T-helper 9 cell (primary cell): ENCODE measurements around the gene LEPROT.
"Not testable (repeated sequence)": the region's sequence is repeated elsewhere in the genome, so short reads cannot be mapped to it uniquely, and the experiment has no call there.

Experiments
- DNase-seq: peaks from one replicate; pipeline ENCODE4 v3.0.0-alpha.2; 2020

Gene LEPROT

DNA sequence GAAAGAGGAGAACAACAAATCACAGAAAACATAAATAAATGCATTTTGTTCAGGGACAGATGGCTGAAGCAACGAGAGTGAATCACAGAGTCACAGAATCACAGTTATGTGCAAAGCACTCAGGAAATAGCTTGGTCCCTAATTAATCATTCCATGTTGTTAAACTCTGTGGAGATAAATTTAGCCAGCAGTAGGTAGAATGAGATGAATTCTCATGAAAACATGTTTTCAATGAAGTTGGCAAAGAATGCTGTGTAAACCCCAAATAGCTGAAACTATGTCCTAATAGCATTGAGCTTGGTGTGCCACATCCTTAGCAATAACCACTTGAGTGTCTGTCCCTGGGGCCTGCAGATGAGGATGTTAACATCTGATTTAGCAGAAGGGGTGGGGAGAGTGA is 20.4 kb downstream of the LEPROT start:
- DNase-seq: no peak

DNA sequence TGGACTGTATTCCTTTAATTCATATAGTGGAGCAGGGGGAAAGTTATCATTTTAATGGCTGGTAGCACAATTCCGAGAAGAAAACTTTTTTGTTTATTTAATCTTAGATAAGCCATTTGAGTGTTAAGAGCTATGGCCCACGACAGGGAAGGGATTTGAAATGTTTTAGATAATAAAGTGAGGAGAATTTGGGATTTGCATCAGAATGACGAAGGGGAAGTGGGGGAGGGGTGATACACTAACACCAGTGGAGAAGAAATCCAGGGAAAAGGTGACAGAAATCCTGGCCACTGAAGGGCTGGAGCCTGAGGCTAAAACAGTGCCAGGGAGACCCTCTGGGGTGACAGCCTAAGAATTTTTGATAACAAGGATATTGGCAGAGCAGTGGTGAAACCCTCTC is 21.0 kb downstream of the LEPROT start:
- DNase-seq: no peak

DNA sequence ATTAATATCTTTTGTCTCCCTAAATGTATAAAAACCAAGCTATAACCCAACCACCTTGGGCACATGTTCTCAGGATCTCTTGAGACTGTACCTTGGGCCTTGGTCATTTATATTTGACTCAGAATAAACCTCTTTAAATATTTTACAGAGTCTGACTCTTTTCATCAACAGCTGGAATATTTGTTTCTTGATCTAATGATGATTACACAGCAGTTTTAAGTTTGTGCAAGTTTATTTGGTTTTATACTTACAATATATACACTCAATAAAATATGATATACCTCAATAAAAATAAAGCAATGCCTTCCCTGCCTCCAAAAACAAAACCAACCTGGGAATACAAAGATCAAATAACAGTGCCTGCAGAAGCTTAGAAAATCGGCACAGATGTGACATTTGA is 22.0 kb downstream of the LEPROT start:
- no peak for DNase-seq

DNA sequence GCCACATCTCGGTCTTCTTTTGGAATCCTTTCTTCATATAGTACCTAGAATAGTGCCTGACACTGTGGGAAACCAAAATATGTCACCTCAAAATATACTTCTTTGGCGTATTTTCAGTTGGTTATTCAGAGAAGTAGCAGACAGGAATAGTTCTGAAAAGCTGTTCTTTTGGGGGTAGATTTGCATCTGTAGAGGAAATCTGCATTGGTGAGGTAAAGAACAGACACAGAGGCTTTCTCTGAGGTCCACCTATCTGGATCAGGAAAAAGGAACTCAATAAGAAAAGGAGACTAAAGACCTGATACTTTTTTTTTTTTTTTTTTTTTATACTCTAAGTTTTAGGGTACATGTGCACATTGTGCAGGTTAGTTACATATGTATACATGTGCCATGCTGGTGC is 23.2 kb downstream of the LEPROT start:
- DNase-seq: no peak

DNA sequence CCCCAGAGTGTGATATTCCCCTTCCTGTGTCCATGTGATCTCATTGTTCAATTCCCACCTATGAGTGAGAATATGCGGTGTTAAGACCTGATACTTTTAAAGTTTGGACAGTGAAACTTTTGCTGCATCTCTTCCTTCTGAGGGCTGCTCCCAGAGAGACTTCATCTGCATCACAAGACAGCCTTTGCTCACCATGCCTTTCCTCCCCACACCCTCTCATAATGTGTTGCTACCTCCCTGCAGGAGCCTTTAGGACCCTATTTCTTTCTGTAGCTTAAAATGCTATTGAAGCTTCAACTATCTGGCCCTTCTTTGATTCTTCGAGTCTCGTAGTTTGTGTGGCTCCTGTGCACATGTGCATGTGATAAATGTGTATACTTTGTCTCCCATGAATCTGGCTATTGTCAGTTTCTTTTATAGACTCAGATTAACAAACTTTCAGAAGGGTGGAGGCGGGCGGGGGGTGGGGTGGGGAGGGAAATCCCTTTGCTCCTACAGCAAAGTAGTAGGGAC is 23.7 kb downstream of the LEPROT start:
- no peak for DNase-seq

DNA sequence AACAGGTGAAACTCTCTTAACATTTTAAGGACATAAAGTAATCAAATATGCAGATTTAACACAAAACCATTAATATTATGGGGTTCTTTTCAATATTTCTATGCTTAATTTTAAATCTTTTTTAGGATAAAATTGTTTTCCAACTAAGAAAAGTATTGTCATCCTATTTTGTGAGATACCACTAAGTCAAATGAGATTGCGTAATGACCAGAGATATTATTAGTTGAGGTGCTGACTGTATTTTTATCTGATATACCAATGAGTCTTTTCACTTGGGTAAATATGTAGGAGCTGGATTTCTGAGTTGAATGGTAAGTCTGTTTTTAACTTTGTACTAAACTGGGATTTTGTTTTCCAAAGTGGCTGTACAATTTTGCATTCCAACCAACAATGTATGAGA is 25.4 kb downstream of the LEPROT start:
- DNase-seq: no peak

DNA sequence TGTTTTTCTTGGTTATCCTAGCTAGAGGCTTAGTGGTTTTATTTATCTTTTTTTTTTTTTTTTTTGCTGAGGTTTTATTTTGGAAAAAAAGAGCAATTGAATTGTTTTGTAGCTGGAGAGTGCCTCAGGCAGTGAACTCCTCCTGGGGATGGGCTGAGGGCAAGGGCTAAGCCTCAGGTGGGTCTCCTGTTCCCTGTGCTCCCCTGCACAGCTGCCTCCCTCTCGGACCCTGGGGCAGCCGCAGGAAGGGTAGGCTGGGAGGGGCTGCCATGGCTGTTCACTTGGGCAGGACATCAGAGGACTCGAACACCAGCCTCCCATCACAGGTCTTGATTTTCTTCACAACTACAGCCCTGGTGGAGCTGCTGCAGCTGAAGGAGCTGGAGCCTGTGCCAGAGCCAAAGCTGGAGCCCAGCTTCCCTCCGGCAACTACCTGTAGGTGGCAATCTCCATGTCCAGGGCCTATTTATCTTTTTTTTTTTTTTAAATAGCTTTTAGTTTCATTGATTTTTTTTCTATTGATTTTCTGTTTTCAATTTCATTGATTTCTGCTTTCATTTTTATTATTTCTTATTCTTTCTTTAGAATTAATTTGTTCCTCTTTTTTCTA is 28.9 kb downstream of the LEPROT start:
- no peak for DNase-seq

DNA sequence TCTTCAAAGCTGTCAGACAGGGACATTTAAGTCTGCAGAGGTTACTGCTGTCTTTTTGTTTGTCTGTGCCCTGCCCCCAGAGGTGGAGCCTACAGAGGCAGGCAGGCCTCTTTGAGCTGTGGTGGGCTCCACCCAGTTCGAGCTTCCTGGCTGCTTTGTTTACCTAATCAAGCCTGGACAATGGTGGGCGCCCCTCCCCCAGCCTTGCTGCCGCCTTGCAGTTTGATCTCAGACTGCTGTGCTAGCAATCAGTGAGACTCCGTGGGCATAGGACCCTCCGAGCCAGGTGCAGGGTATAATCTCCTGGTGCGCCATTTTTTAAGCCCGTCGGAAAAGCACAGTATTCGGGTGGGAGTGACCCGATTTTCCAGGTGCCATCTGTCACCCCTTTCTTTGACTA is 35.2 kb downstream of the LEPROT start:
- DNase-seq: not testable (repeated sequence)

DNA sequence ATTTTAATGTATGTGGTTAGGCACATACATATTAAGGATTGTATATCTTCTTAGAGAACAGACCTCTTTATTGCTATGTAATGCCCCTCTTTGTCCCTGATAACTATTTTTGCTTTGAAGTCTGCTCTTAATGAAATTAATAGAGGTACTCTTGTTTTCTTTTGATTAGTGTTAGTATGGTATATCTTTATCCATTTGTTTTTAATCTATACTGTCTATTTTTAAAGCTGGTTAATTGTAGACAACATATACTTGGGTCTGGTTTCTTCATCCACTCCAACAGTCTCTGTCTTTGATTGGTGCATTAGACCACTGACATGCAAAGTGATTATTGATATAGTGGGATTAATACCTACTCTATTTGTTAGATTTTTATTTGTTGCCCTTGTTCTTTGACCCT is 36.0 kb downstream of the LEPROT start:
- DNase-seq: no peak

DNA sequence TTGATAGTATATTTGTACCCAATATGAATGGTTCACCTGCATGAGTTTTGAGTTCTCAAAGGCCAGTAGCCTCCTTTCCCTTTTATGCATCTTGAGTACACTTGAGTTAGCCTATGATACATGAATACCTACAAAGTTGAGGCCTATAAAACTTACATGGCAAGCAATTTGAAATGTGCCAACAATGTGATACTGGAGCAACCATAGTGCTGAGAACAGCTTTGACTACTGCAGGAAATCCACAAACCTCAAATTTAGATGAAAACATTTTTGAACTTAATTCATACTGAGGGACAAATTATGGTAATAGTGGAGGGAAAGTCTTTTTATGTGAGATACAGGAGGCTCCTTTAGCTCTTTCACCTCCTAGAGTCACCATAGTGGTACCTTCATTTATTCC is 37.4 kb downstream of the LEPROT start:
- DNase-seq: no peak

DNA sequence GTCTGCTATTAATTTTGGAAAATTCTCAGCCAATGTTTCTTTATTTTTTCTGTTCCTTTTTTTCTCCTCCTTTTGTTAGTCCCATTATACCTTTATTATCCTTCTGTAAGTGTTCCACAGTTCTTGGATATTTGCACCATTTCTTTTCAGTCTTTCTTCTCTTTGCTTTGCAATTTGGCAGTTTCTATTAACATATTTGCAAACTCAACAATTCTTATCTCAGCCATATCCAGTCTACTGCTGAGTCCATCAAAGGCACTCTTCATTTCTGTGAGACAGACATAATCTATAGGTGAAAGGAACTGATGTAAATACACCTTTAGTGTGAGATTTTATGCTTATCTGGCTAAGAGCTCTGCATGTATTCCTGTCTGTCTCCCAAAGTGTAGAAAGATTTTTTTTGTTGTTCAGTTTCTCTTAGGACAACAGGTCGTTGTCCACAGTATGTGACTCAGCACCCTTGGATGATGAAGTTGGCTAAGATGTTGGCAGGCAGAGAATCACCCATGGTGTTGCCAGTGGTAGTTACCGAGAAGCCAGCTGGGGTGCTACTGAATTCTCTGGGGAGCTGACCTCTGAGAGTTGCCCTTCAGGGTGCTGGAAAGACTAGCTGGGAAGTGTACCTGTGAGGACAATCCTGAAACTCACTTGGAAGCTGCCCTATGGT is 38.4 kb downstream of the LEPROT start:
- DNase-seq: no peak

DNA sequence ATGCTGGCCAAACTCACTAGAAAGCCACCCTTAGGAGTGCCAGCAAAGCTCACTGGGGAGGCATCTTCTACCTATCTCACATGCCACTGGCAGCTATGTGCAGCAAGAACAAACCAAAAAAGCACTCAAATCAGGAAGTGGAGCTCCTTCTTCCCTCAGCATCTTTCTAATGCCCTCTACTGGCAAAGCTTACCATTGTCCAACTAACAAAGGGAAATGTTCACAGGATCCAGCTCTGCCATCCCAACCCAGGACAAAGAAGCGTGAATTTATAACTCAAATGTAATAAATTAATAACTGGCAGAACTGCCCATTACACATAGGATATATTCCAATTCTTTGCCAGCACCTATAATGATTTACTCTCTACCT is 38.9 kb downstream of the LEPROT start:
- DNase-seq: no peak

DNA sequence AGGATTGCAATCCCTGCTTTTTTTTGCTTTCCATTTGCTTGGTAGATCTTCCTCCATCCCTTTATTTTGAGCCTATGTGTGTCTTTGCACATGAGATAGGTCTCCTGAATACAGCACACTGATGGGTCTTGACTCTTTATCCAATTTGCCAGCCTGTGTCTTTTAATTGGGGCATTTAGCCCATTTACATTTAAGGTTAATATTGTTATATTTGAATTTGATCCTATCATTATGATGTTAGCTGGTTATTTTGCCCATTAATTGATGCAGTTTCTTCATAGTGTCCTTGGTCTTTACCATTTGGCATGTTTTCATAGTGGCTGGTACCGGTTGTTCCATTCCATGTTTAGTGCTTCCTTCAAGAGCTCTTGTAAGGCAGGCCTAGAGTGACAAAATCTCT is 45.4 kb downstream of the LEPROT start:
- DNase-seq: not testable (repeated sequence)

DNA sequence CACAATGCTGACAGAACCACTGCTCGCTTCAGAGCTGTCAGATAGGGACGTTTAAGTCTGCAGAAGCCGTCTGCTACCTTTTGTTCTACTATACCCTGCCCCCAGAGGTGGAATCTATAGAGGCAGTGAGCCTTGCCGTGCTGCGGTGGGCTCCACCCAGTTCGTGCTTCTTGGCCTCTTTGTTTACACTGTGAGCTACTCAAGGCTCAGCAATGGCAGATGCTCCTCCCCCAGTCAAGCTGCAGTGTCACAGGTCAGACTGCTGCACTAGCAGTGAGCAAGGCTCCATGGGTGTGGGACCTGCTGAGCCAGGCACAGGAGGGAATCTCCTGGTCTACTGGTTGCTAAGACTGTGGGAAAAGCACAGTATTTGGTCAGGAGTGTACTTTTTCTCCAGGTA is 47.1 kb downstream of the LEPROT start:
- DNase-seq: no peak

DNA sequence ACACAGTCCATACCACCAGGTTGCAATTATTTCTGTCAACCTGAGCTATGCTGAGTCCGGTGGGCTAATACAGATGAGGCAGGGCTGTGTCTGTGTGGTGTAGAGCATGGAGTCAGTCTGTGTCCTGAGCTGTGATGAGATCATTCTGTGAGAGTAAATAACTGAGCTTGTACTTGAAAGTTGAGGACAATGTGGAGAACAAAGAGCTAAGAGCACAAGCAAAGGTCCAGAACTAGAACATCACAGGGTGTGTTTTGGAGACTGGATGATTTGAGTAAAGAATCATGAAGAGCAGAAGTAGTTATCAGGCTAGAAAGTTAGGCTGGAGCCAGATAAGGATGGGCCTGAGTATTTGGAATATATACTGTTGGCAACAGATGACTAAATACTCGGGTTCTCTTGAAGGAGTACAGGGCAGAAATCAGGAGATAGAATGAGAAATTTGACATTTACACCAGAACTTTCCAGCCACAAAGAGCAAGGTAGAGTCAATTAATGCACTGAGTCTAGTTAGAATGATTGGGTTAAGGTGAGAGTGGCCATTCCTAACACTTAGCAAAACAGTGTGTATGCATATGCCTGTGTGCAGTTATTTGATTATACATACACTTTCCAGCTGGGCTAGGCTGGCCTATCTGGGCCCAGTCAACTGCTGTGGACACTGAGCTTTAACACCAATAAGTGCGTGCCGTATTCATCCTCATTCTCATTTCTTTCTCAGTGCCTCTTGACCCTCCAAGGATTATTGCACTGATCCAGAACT is 48.8 kb downstream of the LEPROT start:
- DNase-seq: no peak

DNA sequence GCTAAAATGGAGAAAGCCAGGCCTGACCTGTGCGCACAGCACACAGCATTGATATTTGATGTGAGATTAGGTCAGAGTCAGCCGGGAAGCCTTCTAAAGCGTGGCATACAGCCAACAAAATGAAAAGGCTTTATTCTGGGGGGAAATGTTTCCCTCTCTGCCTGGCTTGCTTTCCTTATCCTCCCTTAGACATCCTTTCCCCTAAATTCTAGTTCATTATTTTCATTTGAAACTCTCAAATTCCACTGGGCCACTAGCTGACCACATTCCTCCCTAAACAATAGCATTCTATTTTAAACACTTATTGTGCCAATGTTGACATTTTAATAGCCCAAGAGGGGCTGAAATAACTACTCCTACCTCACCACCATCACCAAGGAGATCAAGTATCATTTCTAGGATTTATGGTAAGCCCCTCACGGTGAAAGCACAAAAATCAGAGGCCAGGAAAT is 49.4 kb downstream of the LEPROT start:
- DNase-seq: no peak

DNA sequence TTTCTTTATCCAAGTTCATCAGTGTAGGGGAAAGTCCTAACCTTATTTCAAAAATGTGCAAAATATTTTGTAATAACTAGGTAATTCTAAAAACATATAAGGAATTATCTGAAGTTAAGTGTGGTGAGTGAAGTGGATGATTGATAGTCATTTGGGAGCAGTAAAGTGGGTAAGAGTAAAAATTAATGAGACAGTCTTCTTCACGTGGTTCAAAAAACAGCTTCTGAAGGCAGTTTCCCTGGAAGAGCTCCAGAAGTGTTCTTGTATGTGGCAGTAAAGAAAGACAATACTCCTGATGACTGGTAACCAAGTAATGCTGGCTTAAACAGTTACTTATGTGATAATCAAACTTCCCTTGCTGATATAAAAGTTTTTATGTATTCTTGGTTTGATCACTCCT is 50.3 kb downstream of the LEPROT start:
- no peak for DNase-seq

DNA sequence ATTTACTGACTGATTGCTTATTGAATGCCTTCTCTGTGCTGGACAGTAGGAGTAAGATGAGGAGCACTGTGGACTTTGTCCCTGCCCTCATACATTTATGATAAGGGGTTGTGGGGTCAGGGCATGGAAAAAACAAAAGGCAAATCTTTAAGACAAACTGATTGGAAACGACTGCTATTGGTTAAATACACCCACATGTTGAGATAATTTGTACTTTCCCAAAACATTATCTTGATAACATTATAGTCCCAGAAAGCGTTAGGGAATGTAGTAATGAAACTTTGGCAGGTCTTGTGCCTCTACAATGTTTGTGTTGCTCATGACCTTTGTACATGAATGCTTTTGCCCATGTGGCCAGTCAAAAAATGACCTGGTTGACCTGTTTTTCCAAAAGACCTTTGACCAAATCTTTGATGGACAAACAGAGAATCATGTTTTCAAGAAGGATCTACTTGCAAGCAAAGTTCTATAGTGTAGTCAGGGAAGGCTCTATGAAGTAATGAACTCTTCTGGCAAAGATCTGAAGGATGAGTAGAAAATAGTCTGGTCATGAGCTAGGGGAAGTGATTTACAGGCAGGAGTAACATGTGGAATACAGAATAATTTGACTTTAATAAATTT is 50.9 kb downstream of the LEPROT start:
- DNase-seq: no peak

DNA sequence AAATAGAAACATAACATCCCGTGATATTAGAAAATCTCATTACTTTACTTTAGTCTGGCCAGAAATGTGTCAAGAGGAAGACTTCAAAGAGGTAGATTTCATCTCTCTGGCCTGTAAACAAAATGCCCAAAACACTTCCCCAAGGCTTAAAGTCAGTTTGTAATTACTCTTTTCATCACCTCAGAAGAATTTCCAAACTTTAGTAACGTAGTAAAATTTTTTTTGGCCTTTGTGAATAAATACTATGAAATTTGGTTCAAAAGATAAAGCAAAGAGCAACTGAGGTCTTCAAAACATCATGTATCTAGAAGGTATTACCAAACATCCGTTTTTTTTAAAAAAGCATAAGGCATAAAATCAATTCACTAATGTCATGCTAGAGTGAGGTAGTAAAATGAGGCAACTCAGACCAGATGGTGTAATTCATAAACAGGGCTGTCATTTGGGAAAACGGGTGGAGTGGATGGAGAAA is 51.4 kb downstream of the LEPROT start:
- no peak for DNase-seq

DNA sequence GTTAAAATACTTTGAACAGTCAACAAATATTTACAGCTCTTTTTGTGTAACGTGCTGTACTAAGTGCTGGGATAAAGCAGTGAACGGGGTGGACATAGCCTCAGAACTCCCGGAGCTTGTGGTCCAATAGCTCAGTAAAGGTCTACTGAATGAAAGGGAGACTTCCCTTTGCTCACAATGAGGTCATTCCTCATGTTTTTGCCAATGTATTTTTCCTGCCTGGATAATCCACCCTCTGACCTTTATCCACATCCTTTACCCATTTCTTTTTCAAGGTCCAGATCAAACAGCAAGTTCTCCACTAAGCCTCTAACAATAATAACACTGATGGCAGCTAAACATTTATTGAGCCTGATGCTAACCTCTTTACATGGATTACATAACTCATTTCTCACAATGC is 55.9 kb downstream of the LEPROT start:
- DNase-seq: no peak

DNA sequence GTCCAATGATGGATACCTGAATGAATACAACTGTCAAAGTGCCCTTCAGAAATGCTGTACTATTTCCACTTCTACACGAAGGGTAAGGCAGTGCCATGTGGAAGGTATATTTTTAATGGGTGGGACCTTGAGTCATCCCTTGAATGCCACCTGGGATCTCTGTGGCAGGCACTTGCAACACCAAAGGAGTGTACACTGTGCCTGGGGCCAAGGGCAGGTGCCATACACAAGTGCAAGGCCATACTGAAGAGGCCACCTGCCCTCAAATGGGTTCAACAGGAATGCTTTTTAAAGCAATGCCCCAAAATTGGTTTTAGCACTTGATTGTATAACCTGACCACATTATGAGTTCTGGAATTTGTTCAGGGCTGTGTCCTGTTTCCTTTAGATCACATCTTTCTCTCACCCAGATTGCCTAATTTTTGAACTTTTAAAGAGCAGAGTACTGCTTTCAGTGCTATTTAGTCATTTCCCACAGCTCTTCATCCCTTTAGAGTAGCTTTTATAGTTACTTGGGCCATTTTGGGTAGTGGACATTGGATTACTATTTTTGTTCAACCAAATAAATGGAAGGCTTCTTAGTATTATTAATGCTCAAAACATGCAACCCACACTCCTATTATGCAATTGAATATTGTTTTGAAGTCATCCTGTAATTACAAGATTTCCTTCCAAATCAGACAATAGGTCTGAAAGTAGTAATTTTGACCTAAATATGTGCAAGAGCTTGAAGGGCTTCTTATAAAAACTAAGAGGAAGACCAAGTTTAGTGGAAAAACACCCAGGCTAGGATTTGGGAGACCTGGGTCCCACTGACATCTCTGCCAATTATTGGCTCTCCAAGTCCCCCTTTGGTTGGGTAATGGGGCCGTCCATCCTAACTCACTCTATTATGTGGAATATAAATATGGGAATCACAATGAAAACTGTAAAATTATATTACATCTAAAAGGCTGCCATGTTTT is 57.2 kb downstream of the LEPROT start:
- no peak for DNase-seq

DNA sequence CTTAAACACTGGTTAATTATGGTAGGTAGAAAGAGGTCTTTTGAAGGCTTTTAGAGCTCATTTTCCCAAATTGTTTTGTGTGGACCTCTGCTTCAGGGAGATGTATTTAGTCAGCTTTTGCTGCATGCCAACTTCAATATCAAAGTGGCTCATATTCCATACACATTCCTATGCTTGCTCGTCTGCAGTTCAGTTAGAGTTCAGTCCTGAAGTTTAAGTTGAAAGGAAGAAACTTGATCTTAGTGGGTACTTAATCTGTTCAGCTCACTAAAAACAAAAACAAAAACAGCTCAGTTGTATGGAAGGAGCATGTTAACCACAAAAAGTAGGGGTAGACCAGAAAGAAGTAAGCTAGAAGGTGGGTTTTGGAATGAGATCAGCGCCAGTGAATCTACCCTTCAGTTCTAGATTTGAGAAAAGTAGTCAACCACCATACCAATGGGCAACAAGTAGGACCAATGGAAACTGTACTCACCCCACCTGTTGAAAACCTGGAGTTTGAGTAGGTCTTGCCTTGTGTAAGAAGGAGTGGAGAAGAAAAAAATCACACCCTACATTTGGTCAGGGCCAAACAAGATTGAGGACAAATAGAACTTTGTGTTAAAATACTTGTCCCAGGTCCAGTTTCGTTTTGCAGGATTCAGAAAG is 58.0 kb downstream of the LEPROT start:
- DNase-seq: no peak
